Esophagus muscularis mucosa (tissue), 3 donors: ENCODE data around the gene WBP2.

Source experiments
- CTCF ChIP-seq, 3 experiments: fragments of 200-600 bp in 2 of 3; fragments of 450-650 bp in 1 of 3; sonication (generic) in 2 of 3; IDR thresholded peaks; one replicate each; pipeline ENCODE4 v1.5.1; 2017 to 2019; ENCODE audit warnings: antibody characterized with exemption in 3 of 3, mild to moderate bottlenecking in 2 of 3, moderate library complexity in 1 of 3
- EP300 ChIP-seq: sonication (generic); formaldehyde crosslinking; IDR thresholded peaks from one replicate; pipeline ENCODE4 v1.6.1; 2017; ENCODE audit warnings: antibody characterized with exemption

- TF ChIP-seq CTCF (IDR thresholded peaks at IDR 0.05) (no peak), EP300 (no peak)
Observed at GRCh38 chr17:75889454-75889853, 34.3 kb upstream of the WBP2 start.
